Stomach (tissue), 4 donors: Measurements from ENCODE around the gene SND1.

Experiments used
- POLR2AphosphoS5 ChIP-seq, 3 donors: sonication (generic); formaldehyde crosslinking; IDR thresholded peaks; one replicate each; pipeline ENCODE4 v1.6.1; 2016; ENCODE audit warnings: antibody characterized with exemption in 3 of 3
- TF ChIP-seq, protein P1 (sequence below), 7 experiments: fragments of 450-650 bp in 4 of 7; fragments of 200-600 bp in 3 of 7; sonication (generic) in 3 of 7; IDR thresholded peaks; one replicate each; pipeline ENCODE4 v1.5.1; 2016 to 2019; ENCODE audit warnings: antibody characterized with exemption in 7 of 7, control low read depth in 2 of 7, mild to moderate bottlenecking in 1 of 7

DNA sequence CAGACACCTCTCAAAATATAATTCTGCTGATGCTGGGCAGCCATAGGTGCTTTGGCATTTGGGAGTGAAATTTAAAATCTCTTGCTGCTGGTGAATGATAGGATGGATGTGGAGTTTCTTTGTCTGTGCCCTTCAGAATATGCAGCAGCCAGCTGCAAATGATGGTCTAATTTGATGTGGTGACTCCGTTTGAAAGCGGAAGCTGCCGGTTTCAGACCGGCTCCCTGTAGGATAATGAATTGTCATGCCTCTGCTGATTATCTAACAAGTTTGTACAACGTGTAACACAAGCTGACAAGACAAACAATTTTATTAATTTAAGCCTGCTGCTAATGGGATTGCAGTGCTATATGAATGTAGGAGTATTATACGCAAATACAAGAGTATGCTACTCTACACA, 103.5 kb downstream of the SND1 start:
- TF ChIP-seq POLR2AphosphoS5 (IDR thresholded peaks at IDR 0.05), result no peak
- TF ChIP-seq, protein P1, sequence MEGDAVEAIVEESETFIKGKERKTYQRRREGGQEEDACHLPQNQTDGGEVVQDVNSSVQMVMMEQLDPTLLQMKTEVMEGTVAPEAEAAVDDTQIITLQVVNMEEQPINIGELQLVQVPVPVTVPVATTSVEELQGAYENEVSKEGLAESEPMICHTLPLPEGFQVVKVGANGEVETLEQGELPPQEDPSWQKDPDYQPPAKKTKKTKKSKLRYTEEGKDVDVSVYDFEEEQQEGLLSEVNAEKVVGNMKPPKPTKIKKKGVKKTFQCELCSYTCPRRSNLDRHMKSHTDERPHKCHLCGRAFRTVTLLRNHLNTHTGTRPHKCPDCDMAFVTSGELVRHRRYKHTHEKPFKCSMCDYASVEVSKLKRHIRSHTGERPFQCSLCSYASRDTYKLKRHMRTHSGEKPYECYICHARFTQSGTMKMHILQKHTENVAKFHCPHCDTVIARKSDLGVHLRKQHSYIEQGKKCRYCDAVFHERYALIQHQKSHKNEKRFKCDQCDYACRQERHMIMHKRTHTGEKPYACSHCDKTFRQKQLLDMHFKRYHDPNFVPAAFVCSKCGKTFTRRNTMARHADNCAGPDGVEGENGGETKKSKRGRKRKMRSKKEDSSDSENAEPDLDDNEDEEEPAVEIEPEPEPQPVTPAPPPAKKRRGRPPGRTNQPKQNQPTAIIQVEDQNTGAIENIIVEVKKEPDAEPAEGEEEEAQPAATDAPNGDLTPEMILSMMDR (IDR thresholded peaks at IDR 0.05), result no peak
